Measurements from ENCODE around the gene ZBTB9.

ZBTB9 gene

GRCh38 chr6:33419580-33420490 is 34.5 kb upstream of the ZBTB9 start, which contains the start of gene SYNGAP1:
SYNGAP1 (plus strand) TSS chr6:33420065; CDS start chr6:33420265, 200 bp downstream.
- peak; percentile 48 to 50 for DNase-seq (ENCODE audit: low read depth in 2 of 2)

- DNase-seq (ENCODE audit: low read depth in 2 of 2) = no peak
These were observed 33.7 kb upstream of the ZBTB9 start for GRCh38 chr6:33420491-33421343.

- no peak for DNase-seq (ENCODE audit: low read depth in 2 of 2)
These were observed 33.1 kb upstream of the ZBTB9 start for GRCh38 chr6:33421344-33421643.

- DNase-seq (ENCODE audit: low read depth in 2 of 2) = no peak
These were observed 30.6 kb upstream of the ZBTB9 start for GRCh38 chr6:33423777-33424176.

- no peak for DNase-seq (ENCODE audit: low read depth in 2 of 2)
These were observed 29.3 kb upstream of the ZBTB9 start for GRCh38 chr6:33424855-33425667.

GRCh38 chr6:33425668-33426577 is 28.5 kb upstream of the ZBTB9 start:
- peak; percentile 56 to 58 for DNase-seq (ENCODE audit: low read depth in 2 of 2)

GRCh38 chr6:33426590-33427511 is 27.5 kb upstream of the ZBTB9 start:
- DNase-seq (ENCODE audit: low read depth in 2 of 2) = no peak

GRCh38 chr6:33427585-33428223 is 26.7 kb upstream of the ZBTB9 start:
- DNase-seq (ENCODE audit: low read depth in 2 of 2) = no peak

GRCh38 chr6:33428224-33428965 is 26.0 kb upstream of the ZBTB9 start:
- no peak for DNase-seq (ENCODE audit: low read depth in 2 of 2)

GRCh38 chr6:33428966-33429749 is 25.2 kb upstream of the ZBTB9 start:
- no peak for DNase-seq (ENCODE audit: low read depth in 2 of 2)

GRCh38 chr6:33429750-33430052 is 24.7 kb upstream of the ZBTB9 start:
- no peak for DNase-seq (ENCODE audit: low read depth in 2 of 2)

- DNase-seq (ENCODE audit: low read depth in 2 of 2) = no peak
These were observed 24.0 kb upstream of the ZBTB9 start for GRCh38 chr6:33430334-33430733.

GRCh38 chr6:33430991-33431879 is 23.1 kb upstream of the ZBTB9 start:
- DNase-seq (ENCODE audit: low read depth in 2 of 2) = no peak

- DNase-seq (ENCODE audit: low read depth in 2 of 2) = no peak
These were observed 22.4 kb upstream of the ZBTB9 start for GRCh38 chr6:33431880-33432541.

GRCh38 chr6:33432546-33432945 is 21.8 kb upstream of the ZBTB9 start:
- DNase-seq (ENCODE audit: low read depth in 2 of 2) = no peak

- DNase-seq (ENCODE audit: low read depth in 2 of 2) = no peak
These were observed 21.3 kb upstream of the ZBTB9 start for GRCh38 chr6:33433001-33433543.
